GM21423 (cell line): ENCODE results near the gene DZANK1.
"Not testable (repeated sequence)": the region's sequence is repeated elsewhere in the genome, so short reads cannot be mapped to it uniquely, and the experiment has no call there.

Source experiments
- ATAC-seq: cut with Tn5 transposase; IDR thresholded peaks from one replicate; pipeline ENCODE4 v1.9.1; 2021; ENCODE audit warnings: mild to moderate bottlenecking, moderate library complexity; ENCODE audit not compliant: unreplicated experiment

Gene DZANK1

DNA sequence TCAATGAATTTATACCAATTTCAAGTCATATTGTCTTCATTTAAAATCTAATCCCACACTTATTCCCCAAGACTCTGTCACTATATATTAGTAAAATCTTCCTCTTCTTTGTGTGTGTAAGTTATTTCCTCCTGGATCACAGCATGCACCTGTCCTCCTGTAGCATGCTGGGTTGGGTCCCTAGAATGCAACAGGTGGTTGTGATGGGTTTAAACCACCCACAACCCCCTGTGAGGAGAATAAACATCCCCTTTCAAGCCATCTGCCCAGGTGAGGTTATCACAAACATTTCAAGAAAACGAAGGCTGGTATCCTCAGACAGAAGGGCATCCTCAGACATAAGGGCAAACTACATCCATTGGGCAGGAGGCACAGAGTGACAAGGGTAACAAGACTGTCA lies 26.4 kb downstream of the DZANK1 start:
- ATAC-seq = no peak

DNA sequence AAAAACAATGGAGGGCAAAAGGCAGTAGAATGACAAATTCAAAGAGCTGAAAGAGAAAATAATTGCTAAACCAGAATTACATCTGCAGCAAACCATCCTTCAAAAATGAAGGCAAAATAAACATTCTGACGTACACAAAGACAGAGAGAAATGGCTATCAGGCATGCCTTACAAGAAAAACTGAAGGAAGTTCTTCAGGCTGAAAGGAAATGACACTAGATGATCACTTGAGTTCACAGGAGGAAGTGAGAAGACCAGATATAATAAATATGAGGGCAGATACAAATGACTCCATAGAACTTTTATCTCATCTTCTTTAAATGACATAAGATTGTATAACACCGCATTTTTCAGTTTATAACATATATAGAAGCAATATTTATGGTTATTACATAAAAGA lies 30.0 kb downstream of the DZANK1 start:
- no peak for ATAC-seq

DNA sequence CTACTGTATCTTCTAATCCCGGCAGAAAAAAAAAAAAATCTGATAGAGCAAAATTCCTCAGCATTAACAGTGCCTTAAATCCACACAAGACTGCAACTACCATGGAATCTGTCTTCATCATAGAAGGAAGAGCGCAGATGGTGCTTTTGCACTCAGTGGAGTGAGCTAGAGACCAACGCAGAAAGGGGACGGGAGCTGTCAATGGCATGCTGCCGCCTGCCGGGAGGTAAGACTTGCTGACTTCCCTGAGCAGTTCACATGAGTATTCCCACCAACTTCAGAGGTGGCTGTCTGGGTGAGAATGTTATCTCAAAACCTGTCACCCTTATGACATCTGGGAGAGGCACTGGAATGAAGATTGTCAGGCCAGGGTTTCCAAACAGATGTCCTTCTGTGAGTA lies 35.6 kb downstream of the DZANK1 start:
- no peak for ATAC-seq

DNA sequence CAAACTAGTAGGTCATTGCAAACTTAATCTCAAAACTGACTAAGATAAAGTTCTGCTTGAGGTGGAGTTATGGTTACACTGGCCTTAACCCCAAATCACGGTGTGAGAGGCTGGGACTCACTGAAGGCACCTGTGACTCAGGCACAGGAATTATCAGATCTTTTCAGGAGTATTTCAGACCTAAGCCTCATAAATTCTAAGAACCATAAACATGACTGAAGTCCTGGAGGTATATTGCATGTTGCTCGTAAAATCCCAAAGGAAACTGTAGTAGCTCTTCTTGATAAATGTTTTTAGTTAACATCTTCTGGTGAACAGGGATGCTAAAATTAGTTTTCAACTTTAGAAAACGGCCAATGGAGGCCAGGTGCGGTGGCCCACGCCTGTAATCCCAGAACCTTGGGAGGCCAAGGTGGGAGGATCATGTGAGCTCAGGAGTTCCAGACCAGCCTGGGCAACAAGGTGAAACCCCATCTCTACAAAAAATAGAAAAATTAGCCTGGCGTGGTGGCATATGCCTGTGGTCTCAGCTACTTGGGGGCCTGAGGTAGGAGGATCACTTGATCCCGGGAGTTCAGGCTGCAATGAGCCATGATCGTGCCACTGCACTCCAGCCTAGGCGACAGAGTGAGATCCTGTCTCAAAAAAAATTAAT lies 36.5 kb downstream of the DZANK1 start:
- no peak for ATAC-seq

DNA sequence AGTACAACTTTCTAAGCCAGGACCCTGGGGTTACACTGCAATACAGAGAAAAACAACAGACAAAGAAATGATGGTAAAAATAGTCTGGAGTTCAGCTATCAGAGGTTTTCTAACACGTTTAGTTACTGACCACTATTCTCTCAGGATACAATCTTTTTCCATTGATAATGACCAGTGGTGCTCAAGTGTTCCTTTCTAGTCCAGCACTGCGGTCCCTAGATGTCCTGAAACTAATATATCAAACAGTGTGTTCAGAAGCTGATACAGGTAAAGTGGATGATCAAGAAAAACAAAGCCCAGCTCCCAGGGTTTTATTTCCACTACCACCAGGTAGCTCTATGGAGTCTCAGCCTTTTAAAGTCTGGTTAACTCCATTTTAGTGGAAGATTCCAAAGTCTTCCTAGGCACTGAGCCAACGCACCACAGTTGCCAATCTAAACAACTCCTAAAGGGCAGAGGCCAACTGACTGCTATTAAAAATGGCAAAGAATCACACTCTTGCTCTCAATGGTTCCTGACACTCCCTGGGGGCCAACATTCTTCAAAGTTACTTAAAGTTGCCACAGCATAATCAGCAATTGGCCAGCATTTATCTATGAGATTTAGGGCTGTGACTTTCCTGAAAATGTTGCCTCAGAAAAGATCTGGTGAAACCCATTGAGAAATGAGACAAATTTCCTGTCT lies 38.2 kb downstream of the DZANK1 start:
- no peak for ATAC-seq

DNA sequence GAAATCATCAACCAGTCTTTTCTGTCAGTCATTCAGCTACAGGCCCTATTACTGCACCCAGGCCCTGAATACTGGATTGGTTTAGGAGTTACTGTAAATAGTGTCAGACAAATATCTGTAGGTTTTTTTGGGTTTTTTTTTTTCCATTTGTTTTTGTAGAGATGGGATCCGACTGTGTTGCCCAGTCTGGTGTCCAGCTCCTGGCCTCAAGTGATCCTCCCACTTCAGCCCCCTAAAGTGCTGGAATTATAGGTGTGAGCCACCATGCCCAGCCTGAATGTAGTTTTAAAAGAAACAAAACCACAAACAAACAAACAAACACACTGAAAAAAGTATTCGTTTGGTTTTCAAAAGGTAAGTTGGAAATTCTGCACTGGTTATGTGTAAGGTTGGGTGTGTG lies 39.6 kb downstream of the DZANK1 start:
- no peak for ATAC-seq

DNA sequence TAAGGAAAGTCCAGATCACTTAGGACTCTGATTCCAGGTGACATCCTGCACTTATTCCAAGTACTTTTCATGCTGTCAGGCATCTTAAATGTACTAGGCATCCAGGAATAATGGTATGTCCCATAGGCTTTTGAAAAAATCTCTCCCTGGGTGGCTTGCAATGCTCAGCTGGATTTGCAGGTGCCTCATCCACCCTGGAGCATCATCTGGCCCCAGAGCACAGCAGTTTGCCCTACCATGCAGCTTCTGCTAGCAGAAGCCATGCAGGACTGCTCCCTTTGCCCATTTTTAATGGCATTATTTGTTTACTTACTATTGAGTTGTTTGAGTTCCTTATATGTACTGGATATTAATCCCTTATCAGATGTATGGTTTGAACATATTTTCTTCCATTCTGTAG lies 45.2 kb downstream of the DZANK1 start:
- no peak for ATAC-seq

DNA sequence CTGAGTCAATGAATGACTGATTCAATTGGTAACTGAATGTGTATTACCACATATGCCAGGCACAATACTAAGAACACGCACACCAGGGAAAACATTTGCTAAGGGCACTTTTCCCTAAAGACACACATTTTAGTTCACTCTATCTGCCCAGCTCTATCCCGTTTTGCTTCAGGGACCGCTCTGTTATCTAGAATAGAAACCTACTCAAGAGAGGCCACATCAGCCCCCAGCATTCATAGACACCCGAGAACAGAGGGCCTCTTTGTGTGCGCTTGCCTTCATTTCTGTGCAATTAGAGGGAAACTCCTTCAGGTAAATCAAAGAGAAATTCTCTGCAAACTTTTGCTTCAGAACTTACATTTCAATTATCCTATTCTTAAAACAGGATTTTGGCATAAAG lies 50.3 kb downstream of the DZANK1 start:
- ATAC-seq = no peak

DNA sequence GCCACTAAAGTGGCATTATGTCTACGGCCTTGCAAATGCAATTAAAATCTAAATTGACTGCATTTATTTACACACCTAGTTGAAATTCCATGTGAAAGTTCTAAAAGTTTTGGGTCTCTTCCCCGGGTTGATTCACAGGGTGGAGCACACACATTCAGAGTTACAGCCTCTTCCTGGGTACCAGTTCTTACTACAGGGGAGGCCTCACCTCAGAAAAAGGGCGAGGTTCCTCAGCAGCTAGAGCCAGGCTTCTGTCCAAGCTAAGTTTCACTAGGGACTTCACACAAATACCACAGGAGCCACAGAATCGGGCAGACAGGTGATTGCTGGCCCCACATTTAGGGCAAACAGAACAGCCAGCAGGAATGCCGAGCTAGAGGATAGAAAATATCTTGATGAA lies 52.7 kb downstream of the DZANK1 start:
- no peak for ATAC-seq

DNA sequence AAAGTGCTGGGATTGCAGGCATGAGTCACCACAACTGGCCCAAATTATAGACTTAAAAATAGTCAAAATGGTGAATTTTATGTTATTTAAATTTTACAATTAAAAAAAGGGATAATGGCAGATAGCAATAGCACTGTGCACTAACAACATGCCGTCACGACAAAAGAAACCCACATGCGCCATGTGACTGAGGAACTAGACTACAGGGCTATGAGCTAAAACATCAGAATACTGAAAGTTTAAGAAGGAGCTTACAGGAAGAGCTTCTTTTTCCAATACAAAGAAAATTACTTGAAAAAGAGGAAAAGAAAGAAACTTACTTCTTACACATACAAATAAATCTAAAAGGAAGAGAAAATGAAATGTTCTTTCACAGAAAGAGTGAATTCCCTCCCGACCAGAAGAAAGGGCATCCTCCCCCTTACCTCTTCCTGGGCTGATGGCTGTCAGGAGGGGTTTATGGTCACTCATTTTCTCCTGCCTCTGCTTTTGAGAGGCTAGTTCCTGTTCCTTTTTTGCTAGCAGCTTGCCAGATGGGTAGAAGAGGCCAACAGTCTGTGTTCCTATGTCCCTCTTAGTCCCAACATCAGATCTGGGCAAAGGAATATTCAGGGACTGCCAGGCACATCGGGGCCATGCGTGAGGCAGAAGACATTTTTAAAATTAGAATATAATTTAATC lies 54.5 kb downstream of the DZANK1 start:
- peak; percentile 49 for ATAC-seq

DNA sequence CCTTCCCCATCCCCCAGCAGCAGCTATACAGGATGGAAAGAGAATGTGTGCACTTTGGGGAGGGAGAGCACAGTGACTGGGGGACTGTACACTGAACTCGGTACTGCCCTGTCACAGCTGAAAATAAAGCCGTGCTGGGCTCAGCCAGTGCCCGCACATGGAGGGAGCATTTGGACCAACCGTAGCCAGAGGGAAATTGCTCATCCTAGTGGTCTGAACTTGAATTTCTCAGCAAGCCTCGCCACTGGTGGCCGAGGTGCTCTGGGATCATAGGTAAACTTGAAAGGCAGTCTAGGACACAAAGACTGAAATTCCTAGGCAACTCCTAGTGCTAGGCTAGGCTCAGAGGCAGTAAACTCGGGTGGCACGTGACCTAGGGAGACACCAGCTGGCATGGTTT lies 61.0 kb downstream of the DZANK1 start:
- ATAC-seq = no peak

DNA sequence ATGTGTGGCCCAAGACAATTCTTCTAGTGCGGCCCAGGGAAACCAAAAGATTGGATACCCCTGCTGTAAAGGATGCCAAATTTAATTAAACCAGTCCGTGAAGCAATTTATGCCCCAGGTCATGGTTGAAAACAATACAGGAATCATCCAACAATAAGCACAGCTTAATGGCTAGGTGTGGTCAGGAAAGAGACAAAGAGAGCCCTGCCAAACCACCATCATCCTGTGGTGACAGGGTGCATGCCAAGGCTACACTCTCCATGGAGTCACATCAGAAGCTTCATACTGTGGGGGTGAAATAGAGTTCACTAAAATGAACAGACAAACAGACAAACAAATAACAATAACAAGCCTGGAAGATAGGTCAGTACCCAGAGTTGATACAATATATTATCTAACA lies 62.7 kb downstream of the DZANK1 start:
- no peak for ATAC-seq

DNA sequence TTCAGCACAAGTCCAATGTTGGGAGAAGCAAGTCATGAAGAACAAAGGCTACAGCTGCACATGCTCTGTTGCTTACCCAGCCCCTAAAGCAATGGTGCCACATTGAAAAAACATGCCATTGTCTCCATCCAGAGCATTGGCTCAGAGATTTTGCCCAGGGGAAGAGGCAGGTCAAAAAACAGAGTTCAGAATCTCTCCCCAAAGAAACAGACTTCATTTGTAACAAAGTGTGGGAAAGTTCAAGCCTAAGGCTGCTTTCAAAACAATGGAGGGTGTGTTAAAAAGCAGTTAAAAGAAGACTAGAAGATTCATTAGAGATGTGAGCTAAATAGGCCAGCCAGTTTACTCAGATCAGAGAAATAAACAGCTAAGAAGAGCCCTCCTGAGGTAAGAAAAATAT lies 63.6 kb downstream of the DZANK1 start:
- ATAC-seq = no peak

DNA sequence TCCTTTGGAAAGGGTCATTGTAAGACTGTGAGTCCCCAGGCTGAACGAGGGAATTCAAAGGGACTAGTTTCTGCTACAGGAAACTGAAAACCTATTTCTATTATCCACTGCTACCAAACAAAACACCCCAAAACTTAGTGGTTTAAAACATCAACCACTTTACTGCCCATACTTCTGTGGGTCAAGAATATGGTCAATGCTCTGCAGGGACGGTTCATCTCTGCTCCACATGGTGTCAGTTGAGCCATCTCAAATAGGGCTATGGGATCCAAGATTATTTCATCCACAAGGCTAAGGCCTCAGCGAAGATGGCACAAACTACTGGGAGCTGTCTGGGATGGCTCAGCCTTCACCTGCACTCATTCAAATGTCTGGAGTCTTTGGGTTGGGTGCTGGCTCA lies 65.5 kb downstream of the DZANK1 start:
- ATAC-seq = no peak

DNA sequence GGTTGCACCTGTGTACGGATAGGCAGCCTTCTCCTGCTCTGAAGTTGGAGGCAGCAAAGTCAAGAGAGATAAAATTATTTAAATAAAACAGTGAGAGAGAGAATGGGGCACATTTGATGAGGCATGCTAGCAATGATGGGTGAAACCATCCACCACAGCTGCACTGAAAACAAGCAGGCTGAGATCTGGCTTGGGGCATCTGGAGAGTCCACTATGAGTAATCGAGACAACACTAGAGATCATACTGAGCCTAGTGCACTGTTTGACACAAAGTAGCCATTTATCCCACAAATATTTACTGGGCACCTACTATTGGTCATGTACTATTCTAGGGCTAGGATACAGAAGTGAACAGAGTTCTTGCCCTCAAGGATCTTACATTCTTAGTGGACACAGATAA lies 66.4 kb downstream of the DZANK1 start:
- no peak for ATAC-seq

DNA sequence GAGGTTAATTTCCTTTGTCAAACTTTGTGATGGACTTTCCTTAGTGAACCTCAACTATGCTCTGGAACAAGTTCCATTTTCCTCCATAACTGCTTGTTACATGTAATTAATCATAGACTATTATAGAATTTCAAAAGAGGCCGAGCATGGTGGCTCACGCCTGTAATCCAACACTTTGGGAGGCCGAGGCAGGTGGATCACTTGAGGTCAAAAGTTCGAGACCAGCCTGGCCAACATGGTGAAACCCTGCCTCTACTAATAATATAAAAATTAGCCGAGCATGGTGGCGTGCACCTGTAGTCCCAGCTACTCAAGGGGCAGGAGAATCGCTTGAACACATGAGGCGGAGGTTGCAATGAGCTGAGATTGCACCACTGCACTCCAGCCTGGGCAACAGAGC lies 68.1 kb downstream of the DZANK1 start:
- ATAC-seq = not testable (repeated sequence)

DNA sequence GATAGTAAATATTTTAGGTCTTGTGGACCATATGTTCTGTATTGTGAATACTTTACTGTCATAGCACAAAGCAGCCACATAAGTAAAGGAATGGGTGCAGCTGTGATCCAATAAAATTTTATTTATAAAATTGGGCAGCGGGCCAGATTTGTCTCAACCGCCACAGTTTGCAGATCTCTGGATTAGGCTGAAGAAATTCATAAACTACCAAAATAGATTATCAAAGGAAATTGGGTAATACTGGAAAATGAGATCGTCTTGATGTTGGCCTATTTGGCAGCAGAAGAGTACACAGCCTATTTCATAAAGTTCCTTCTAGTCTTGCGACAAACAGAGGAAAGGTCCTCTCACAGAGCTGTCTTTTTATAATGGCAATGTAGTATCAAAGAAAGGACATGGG lies 69.8 kb downstream of the DZANK1 start:
- no peak for ATAC-seq

DNA sequence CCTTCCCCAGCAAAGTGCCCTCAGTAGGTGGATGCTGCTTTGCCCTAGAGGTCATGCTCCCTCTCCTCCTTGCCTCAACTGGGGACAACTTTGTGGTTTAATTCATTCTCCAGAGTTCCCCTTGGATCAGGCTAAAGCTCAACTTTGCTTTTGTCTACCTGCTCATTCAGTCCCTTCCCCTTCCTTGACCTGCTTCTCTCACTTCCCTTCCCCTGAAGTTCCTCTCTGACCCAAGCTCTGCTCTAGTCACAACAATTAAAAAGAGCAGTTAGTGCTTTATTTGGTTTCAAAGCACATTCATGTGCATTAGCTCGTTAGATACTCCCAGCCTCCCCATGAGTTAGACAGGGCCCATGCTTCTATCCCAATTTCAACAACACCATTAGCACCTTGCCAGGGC lies 71.3 kb downstream of the DZANK1 start:
- no peak for ATAC-seq

DNA sequence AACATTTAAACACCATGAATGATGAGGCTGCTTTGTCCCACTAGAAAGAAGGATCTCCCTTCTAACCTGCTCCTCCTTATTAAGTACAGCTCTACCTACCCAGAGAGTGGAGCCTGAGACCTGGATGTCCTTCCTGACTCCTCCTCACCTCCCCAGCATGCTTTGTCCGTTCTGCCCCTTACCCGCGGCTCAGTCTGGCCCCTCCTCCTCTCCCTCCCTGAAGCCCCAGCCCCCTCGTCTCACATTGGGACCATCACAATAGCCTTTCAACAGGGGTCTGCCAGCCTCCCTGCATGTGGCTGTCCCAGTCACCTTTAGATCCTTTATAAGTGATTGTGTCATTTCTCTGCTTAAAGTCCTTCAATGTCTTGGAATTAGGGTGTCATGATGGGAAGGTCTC lies 72.5 kb downstream of the DZANK1 start:
- no peak for ATAC-seq

DNA sequence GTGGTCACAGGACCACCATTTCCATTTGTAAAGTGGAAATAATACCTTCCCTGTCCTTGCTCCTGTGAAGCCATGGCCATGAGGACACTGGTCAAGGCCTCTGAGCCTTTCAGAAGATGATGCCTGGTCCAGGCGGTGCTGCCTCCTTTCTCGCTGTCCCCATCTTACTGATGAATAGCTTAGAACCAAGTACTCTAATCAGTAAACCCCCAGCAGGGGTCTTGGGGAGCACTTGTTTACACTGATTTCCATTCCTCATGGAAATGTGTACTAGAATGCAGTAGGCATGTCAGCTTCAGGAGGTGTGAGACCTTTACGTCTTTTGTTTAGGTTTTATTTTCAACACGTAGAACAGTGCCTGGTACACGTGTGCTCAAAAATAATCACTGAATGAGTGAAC lies 75.1 kb downstream of the DZANK1 start:
- ATAC-seq = no peak

DNA sequence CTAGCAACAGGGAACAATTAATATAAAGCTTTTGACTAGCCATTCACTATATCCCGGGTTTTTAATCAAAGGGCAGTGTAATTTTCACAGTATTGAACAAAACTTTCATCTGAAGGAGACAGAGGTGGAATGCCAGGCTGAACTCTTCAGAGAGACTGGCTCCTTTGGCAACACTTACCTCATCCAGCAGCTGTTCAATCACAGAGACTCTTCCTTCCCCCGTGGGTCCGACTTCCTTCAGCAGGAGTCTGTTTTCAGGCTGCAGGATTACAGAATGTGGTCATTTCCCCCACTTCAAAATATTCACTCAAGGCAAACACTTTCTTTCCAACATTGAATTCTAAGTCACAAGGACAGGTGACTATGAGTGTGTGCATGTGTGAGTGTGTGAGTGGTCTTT lies 76.6 kb downstream of the DZANK1 start:
- ATAC-seq = no peak

DNA sequence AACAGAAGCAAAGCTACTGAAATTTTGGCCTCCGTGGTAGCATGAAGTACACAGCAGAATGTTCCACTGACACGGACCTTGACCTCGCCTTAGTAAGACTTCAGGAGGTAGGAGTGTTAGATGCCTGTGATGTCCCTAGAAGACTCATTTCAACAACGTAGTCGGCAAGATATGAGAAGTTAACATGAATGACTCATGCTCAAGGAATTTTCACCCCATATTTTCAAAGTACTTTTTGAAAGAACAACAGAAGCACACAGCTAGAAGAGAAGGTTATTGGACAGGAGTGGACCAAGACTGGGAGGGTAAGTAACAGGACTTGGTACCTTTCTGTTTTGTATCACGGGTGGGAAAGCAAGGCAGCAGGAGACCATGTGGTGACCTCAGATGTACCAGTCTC lies 78.0 kb downstream of the DZANK1 start:
- ATAC-seq = no peak
